HUDEP-2 (cell line): ENCODE measurements around the gene SKOR2.

Experiments
- DNase-seq, 76 experiments: peaks; one replicate each; lab custom pipeline; 2025; ENCODE audit not compliant: unreplicated experiment in 76 of 76; lab: John Stamatoyannopoulos, UW

SKOR2 gene

DNA sequence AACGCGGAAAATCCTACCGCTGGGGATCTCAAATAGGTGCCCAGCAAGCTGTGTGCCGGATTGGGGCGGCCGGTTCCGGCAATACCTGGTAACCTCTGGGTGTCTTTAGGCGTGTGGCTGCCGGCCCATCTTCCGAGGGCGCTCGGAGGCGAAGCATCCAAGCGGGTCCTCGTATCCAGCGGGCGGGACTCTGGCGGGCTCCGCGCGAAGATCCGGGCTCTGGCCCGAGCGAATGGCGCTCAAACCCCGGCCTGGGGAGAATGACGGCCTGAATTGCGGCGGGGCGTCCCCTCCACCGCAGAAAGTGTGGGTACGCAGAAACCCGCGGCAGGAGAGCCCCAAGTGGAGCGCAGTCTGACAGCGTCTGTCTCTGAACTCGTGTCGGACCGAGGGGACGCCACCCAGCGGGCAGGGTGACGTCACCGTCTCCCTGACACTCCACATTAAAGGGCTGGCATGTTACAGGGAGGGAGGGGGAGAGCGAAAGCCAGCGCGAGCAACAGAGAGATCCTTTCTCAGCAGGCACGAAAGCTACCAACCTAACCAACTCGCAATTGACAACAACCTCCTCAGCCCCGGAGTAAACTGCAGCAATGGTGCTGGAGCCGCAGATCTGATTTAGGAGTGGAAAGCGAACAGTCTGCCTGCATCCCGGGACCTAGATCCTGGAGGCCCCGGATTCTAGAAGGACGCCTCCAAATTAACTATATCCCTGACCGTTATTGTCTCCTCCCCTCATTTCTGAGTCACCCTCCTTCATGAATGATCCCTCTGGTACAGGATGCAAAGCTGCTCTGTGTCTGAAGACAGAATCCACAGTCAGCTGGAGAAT is at the start of gene SKOR2:
SKOR2 (minus strand) TSS at position 372 of the 832 bp plus-strand sequence. CDS start 2,477 bp downstream, outside the sequence.
- DNase-seq, result no peak

DNA sequence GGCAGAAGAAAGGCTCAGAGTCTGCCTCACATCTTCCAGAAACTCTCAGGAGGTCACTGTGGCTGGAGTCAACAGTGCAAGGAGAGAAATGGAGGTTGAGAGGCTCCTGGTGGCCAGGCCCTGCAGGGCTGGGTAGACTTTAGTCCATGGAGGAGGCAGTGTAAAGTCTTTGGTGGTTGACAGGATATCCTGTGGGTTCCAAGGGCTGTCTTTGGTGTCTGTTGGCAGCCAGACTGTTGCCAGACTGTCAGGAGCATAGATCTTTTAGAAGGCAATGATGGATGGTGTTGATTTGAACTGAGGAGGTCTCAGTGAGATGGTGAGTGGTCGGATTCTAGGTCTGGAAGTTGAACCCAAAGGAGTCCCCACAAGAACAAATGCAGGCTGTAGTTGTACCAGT is 45.0 kb upstream of the SKOR2 start:
- DNase-seq, result no peak

DNA sequence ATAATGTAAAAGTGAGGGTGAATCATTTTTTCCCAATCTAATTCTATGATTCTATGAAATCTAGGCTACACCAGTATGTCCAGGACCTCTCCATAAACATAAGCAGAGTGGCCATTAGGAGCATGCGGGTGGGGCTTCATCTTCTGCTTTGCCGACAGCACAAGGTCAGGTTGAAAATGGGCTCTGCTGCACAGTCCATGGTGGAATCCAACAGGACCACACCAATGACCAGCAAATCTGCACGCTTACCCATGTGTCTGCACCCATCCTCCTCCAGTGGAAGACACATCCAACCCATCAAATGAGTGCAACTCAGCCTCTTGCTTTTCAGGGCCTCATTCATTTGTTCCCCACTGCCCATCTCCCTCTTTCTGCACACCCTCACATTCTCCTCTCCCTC is 43.3 kb upstream of the SKOR2 start:
- no peak for DNase-seq

DNA sequence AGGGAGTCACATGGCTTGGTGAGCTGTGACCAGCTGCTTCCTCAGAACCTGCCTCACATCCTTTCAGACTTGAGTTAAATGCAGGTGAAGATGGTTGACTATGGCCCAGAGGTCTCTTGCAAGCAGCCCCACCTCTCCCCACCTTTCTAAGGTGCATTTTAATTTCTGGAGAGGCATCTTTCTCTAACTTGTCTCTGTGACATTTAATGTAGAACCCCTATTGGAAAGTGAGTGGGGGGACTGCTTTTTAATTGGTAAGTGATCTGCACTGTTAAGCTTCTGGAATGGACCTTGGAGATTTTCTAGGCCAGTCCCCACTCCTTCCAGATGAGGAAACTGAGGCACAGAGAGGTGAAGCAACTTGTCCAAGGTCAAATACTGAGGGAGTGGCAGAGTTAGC is 37.3 kb upstream of the SKOR2 start:
- no peak for DNase-seq

GRCh38 chr18:47287911-47288585 is 36.6 kb upstream of the SKOR2 start:
- no peak for DNase-seq

DNA sequence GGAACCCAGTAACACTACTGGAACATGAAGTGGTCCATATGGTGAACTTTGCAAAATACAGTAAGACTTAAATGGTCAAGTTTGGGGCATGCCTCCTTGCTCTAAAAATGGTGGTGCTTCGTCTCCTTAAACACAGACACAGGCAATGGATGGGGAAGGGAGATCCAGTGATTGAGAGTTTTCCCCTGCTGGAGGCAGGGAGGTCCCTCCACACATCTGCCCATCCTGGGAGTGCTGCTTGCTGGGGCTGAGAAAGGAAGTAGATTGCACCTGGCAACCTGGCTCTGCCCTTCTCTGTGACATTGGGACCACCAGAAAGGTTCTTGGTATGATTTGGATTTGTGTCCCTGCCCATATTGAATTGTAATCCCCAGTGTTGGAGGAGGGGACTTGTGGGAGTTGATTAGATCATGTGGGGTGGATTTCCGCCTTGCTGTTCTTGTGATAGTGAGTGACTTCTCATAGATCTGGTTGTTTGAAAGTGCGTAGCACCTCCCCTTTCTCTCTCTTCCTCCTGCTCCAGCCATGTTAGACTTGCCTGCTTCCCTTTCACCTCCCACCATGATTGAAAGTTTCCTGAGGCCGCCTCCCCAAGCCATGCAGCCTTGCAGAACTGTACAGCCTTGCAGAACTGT is 35.4 kb upstream of the SKOR2 start:
- DNase-seq, result no peak

DNA sequence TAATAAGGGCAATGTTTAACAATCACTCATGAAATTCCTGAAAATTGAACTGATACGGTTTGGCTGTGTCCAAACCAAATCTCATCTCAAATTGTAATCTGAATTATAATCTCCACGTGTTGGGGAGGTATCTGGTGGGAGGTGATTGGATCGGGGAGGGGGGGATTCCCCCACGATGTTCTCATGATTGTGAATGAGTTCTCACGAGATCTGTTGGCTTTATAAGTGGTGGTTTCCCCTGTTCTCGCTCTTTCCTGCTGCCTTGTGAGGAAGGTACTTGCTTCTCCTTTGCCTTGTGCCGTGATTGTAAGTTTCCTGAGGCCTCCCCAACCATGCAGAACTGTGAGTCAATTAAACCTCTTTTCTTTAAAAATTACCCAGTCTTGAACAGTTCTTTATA is 34.0 kb upstream of the SKOR2 start:
- no peak for DNase-seq

GRCh38 chr18:47284721-47285395 is 33.4 kb upstream of the SKOR2 start:
- no peak for DNase-seq

DNA sequence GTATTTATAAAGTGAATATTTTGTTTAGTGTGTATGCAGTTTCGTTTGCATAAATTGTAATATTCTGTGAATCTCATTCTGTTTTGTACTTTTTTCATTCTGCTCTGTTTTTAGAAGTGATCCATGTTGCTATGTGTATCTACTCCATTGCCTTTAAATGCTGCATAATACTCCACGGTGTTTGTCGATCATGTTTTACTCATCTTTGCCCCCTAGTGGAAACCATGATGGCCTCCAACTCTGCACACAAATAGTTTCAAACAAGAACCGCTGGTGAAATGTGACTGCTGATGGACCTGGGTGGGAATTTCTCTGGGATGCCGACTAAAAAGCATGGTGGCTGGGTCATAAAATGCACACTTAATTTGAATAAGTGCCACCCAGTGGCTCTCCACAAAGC is 32.0 kb upstream of the SKOR2 start:
- peak in 26 of 76 experiments; percentile 2 to 57 (median 20) for DNase-seq

GRCh38 chr18:47280121-47280520 is 28.7 kb upstream of the SKOR2 start:
- no peak for DNase-seq

- no peak for DNase-seq
Measured at GRCh38 chr18:47274961-47275360, 23.5 kb upstream of the SKOR2 start.

GRCh38 chr18:47265197-47265596 is 13.7 kb upstream of the SKOR2 start:
- no peak for DNase-seq

- no peak for DNase-seq
Measured at GRCh38 chr18:47264308-47264700, 12.8 kb upstream of the SKOR2 start.

GRCh38 chr18:47263430-47264307 is 12.2 kb upstream of the SKOR2 start:
- DNase-seq, result no peak

DNA sequence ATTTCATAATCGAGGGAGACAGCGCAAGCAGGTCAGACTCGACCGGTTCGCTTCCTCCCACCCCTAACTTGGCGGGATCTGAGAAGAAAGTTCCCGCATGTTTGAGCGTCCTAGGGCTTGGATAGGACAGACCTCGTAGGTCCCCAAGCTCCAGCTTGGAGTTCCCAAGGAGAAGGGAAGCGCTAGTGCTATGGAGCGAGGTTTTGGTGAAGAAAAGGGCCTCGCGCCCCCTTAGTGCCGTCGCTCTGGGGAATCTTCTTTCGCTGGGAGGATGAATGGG is 11.6 kb upstream of the SKOR2 start:
- no peak for DNase-seq

- no peak for DNase-seq
Measured at GRCh38 chr18:47262301-47263149, 11.1 kb upstream of the SKOR2 start.

- DNase-seq, result no peak
Measured at GRCh38 chr18:47261902-47262300, 10.4 kb upstream of the SKOR2 start.

- DNase-seq, result no peak
Measured at GRCh38 chr18:47260924-47261701, 9.7 kb upstream of the SKOR2 start.
